Endodermal cell (in vitro differentiated cells): ENCODE data around the gene TTC16. TPM values are rescaled to one million over a fixed set of nuclear protein-coding genes. Genes with fewer than 3 reads are reported as not detected.

Experiments
- DNase-seq: peaks from one replicate; pipeline ENCODE4 v3.0.0-alpha.2; 2017
- H3K27ac ChIP-seq: 2 replicates; pipeline ENCODE4 v1.5.1; 2013; ENCODE audit warnings: mild to moderate bottlenecking, low read depth, low read length, moderate library complexity
- H3K27me3 ChIP-seq: 2 replicates; pipeline ENCODE4 v1.6.1; 2013; ENCODE audit warnings: mild to moderate bottlenecking, low read length, moderate library complexity; ENCODE audit not compliant: insufficient read depth, control insufficient read depth, poor library complexity, severe bottlenecking
- H3K36me3 ChIP-seq: 2 replicates; pipeline ENCODE4 v1.7.0; 2013; ENCODE audit warnings: mild to moderate bottlenecking, low read length, moderate library complexity; ENCODE audit not compliant: control insufficient read depth, insufficient read depth
- H3K4me1 ChIP-seq: one replicate; pipeline ENCODE4 v1.7.0; 2013; ENCODE audit warnings: low read length; ENCODE audit not compliant: control insufficient read depth, insufficient read depth
- H3K4me3 ChIP-seq: 2 replicates; pipeline ENCODE4 v1.5.1; 2013; ENCODE audit warnings: mild to moderate bottlenecking, low read length, moderate library complexity
- H3K9ac ChIP-seq: 2 replicates; pipeline ENCODE4 v1.6.1; 2013; ENCODE audit warnings: mild to moderate bottlenecking, low read length, moderate library complexity; ENCODE audit not compliant: poor library complexity, severe bottlenecking; ENCODE audit errors: extremely low read depth
- H3K9me3 ChIP-seq: 2 replicates; pipeline ENCODE4 v1.6.1; 2013; ENCODE audit warnings: mild to moderate bottlenecking, low read length, moderate library complexity; ENCODE audit not compliant: control insufficient read depth
- H3K27ac Mint-ChIP-seq: 2 replicates; pipeline ENCODE4 v1.8.0; 2020; ENCODE audit warnings: mixed read lengths
- H3K27me3 Mint-ChIP-seq: 2 replicates; pipeline ENCODE4 v1.8.0; 2021; ENCODE audit warnings: mild to moderate bottlenecking, mixed read lengths; ENCODE audit not compliant: insufficient read depth
- H3K36me3 Mint-ChIP-seq: 2 replicates; pipeline ENCODE4 v1.8.0; 2020; ENCODE audit warnings: low read depth, mixed read lengths
- H3K4me1 Mint-ChIP-seq: 2 replicates; pipeline ENCODE4 v1.8.0; 2020; ENCODE audit warnings: mixed read lengths
- H3K4me3 Mint-ChIP-seq: 2 replicates; pipeline ENCODE4 v1.8.0; 2020; ENCODE audit warnings: mild to moderate bottlenecking, moderate library complexity, mixed read lengths
- H3K9me3 Mint-ChIP-seq: 2 replicates; pipeline ENCODE4 v1.8.0; 2020; ENCODE audit warnings: mild to moderate bottlenecking, mixed read lengths
- WGBS, 2 experiments: methylation state at CpG; one replicate each; pipeline versions ENCODE4 v1.1.5 to v1.1.7; 2013; ENCODE audit warnings: missing lambda C conversion rate in 2 of 2, mixed read lengths in 1 of 2; ENCODE audit not compliant: insufficient coverage in 1 of 2, insufficient read length in 1 of 2; 5-methylcytosine and 5-hydroxymethylcytosine counted together
- total RNA-seq, 2 donors: library from RNA; stranded (reverse); fragmentation: NEBNext Ultra II Directional in 1 of 2; extraction: Animal tissue kit (Norgen Biotek cat#: 25700) in 1 of 2; gene quantifications; 2 replicates in 1 of 2; 3 replicates in 1 of 2; pipeline ENCODE4 v1.2.1, GENCODE V29; 2021
- TF ChIP-seq, protein P1 (sequence below): fragments of 200-600 bp; sonication (generic); conservative IDR thresholded peaks from 2 replicates; pipeline ENCODE4 v1.5.0; 2021; ENCODE audit warnings: antibody characterized with exemption, mild to moderate bottlenecking

TTC16 gene
- total RNA-seq, 2 donors from 2014 or later = not detected

DNA sequence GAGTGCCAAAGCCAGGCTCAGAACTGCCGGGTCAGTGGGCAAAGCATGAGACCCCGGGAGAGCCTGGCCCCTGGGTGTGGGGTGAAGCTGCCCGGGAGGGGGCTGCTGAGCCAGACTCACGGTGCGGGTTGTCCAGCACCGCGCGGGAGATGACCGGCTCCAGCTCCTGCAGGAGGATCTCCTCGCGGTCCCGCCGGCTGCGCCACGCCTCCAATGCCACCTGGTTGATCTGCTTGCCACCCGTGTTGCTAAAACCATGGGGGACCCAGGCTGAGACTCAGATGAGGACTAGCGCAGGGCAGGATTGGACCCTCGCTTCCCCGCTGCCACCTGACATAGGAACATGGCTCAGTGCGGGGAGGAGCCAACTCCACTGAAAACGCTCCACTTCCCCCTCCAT is 16.6 kb downstream of the TTC16 start:
- no peak overlapping the region for H3K4me3 Mint-ChIP-seq
- no peaks in the 10 kb centered on the region for H3K27me3 ChIP-seq
- no peak for DNase-seq
- no peak overlapping the region for H3K4me3 ChIP-seq
- no peaks in the 10 kb centered on the region for H3K4me1 Mint-ChIP-seq
- H3K36me3 ChIP-seq = no peaks in the 10 kb centered on the region
- no peaks in the 10 kb centered on the region for H3K4me1 ChIP-seq
- peaks cover 3% of the 10 kb centered on the region for H3K27me3 Mint-ChIP-seq
- no peaks in the 10 kb centered on the region for H3K9me3 Mint-ChIP-seq
- no peak overlapping the region for H3K27ac Mint-ChIP-seq
- H3K36me3 Mint-ChIP-seq = no peaks in the 10 kb centered on the region
- no peak overlapping the region for H3K27ac ChIP-seq
- 95 to 97% methylated on average over 21 of the region's 21 CpGs for WGBS, 2 experiments
- H3K9ac ChIP-seq = no peak overlapping the region
- H3K9me3 ChIP-seq = no peaks in the 10 kb centered on the region
- TF ChIP-seq, protein P1, sequence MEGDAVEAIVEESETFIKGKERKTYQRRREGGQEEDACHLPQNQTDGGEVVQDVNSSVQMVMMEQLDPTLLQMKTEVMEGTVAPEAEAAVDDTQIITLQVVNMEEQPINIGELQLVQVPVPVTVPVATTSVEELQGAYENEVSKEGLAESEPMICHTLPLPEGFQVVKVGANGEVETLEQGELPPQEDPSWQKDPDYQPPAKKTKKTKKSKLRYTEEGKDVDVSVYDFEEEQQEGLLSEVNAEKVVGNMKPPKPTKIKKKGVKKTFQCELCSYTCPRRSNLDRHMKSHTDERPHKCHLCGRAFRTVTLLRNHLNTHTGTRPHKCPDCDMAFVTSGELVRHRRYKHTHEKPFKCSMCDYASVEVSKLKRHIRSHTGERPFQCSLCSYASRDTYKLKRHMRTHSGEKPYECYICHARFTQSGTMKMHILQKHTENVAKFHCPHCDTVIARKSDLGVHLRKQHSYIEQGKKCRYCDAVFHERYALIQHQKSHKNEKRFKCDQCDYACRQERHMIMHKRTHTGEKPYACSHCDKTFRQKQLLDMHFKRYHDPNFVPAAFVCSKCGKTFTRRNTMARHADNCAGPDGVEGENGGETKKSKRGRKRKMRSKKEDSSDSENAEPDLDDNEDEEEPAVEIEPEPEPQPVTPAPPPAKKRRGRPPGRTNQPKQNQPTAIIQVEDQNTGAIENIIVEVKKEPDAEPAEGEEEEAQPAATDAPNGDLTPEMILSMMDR = no peak

DNA sequence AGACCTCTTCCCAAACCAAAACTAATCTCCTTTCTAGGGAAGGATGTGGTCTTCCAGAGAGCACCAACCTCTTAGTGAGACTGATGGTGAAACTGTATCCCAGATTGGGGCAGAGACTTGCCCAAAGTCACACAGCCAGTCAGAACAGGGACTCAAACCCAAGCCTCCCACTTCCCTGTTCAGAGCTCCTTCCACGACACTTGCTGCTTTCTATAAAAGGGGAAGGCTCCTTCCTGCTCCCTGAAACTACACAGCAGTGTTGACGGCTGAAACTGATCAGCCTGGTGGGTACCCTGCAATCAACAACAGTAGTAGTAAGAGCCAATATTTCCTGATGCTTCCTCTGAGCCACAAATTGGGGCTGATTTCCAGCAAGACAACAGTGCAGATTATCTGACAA is 17.7 kb downstream of the TTC16 start:
- no peaks in the 10 kb centered on the region for H3K9me3 Mint-ChIP-seq
- peaks cover 3% of the 10 kb centered on the region for H3K27me3 Mint-ChIP-seq
- TF ChIP-seq, protein P1 = no peak
- no peak for DNase-seq
- H3K4me1 Mint-ChIP-seq = no peaks in the 10 kb centered on the region
- H3K4me1 ChIP-seq = no peaks in the 10 kb centered on the region
- no peak overlapping the region for H3K4me3 ChIP-seq
- no peaks in the 10 kb centered on the region for H3K36me3 Mint-ChIP-seq
- no peak overlapping the region for H3K27ac ChIP-seq
- H3K9ac ChIP-seq = no peak overlapping the region
- 88% methylated on average over 2 of the region's 2 CpGs; no CpG with 5 or more reads in 1 of the 2 experiments for WGBS, 2 experiments
- no peak overlapping the region for H3K27ac Mint-ChIP-seq
- no peak overlapping the region for H3K4me3 Mint-ChIP-seq
- H3K27me3 ChIP-seq = no peaks in the 10 kb centered on the region
- H3K9me3 ChIP-seq = no peaks in the 10 kb centered on the region
- no peaks in the 10 kb centered on the region for H3K36me3 ChIP-seq

DNA sequence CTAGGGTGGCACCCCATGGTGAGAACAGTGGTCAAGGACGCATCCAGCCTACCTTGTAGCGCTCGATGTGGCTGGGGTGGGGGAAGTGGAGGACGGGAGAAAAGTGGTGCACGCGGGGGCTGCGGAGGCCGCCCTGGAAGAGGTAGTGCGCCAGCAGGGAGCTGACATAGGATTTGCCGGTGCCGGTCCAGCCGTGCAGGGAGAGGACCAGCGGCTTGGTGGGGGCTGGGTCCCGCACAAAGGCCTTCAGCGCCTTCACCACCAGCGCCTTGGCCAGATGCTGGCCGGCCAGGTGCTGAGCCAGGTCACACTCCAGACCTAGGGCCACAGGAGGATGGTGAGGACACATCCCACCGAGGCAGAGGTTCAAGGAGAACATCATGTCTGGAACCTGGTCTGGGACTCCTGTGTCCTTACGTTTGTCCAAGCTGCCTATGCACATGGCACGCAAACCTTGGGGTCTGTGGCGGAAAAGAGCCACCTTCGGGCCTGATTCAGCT is 18.4 kb downstream of the TTC16 start:
- Histone ChIP-seq H3K36me3 (no peaks in the 10 kb centered on the region), H3K4me3 (peak overlapping the region; percentile 84), H3K4me1 (no peaks in the 10 kb centered on the region), H3K9ac (no peak overlapping the region), H3K9me3 (no peaks in the 10 kb centered on the region), H3K27ac (no peak overlapping the region), H3K27me3 (no peaks in the 10 kb centered on the region)
- no peaks in the 10 kb centered on the region for H3K9me3 Mint-ChIP-seq
- H3K27me3 Mint-ChIP-seq = peaks cover 3% of the 10 kb centered on the region
- H3K4me3 Mint-ChIP-seq = peak overlapping the region; percentile 64
- H3K36me3 Mint-ChIP-seq = no peaks in the 10 kb centered on the region
- DNase-seq = no peak
- H3K27ac Mint-ChIP-seq = no peak overlapping the region
- 69% methylated on average over 22 of the region's 22 CpGs for WGBS, 2 experiments
- H3K4me1 Mint-ChIP-seq = no peaks in the 10 kb centered on the region
- TF ChIP-seq, protein P1 = no peak
